Hepatocyte (in vitro differentiated cells): Measurements from ENCODE around the gene PES1.

Source experiments
- CTCF ChIP-seq: fragments of 200-600 bp; sonication (generic); IDR thresholded peaks from 2 replicates; pipeline ENCODE4 v1.5.1; 2016; ENCODE audit warnings: antibody characterized with exemption, mild to moderate bottlenecking; ENCODE audit not compliant: poor library complexity
- EZH2phosphoT487 ChIP-seq: fragments of 200-600 bp; sonication (generic); IDR thresholded peaks from one replicate; pipeline ENCODE4 v1.6.1; 2018; ENCODE audit warnings: antibody characterized with exemption, mild to moderate bottlenecking, low read depth, moderate library complexity; ENCODE audit not compliant: unreplicated experiment, severe bottlenecking

GRCh38 chr22:30635273-30636225, 43.8 kb upstream of the PES1 start, which contains the start of gene SLC35E4:
- TF ChIP-seq CTCF (peak; percentile 24), EZH2phosphoT487 (no peak)
